Kidney epithelial cell (primary cell): ENCODE measurements around the gene RALGPS1. TPM values are rescaled to one million over a fixed set of nuclear protein-coding genes. Genes with fewer than 3 reads are reported as not detected.
A peak's percentile ranks its signal among the peaks of the same experiment; 100 is the strongest.

ENCODE experiments used
- DNase-seq: peaks from one replicate; pipeline ENCODE4 v3.0.0-alpha.2; 2010; ENCODE audit warnings: low read depth
- H3K27me3 ChIP-seq: 2 replicates; pipeline ENCODE4 v1.6.0; 2011; ENCODE audit warnings: low read length; ENCODE audit not compliant: control insufficient read depth, insufficient read depth
- H3K36me3 ChIP-seq: 2 replicates; pipeline ENCODE4 v1.5.1; 2011; ENCODE audit warnings: low read length; ENCODE audit not compliant: control insufficient read depth, insufficient read depth
- H3K4me3 ChIP-seq: 2 replicates; pipeline ENCODE4 v1.5.1; 2011; ENCODE audit warnings: low read depth, mild to moderate bottlenecking, control low read depth, low read length
- total RNA-seq: library from RNA; depleted of rRNA; stranded (reverse); fragments of >200 nt; gene quantifications from 2 replicates; pipeline ENCODE4 v1.2.3, GENCODE V29; 2015
- TF ChIP-seq, protein P1 (sequence below): IDR thresholded peaks from 2 replicates; pipeline ENCODE4 v1.5.1; 2011; ENCODE audit warnings: mild to moderate bottlenecking, moderate library complexity, low read length, control low read depth, inconsistent platforms; ENCODE audit not compliant: insufficient read depth, poor library complexity, severe bottlenecking

RALGPS1 gene
- total RNA-seq, 1 donor from 2014 or later: 5.6 TPM

DNA sequence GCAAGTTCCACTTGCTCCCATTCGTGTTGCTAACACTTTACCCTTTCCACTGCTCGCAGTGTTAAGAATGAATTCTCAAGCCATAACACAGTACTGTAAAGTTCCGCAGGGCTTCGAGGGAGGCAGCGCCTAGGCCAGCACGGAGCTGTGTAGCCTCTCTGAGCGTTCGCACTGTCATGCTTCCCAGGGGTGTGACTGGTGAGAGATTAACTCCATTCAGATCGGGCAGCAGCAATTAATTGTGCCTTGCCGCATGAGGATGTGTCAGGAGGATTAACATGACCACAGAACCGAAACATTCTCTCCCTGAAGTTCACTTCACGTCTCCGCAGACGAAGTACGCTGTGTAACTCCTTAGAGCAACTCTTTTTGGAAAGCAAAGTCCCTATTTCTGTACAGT, 30.9 kb upstream of the RALGPS1 start:
- DNase-seq: peak; percentile 32
- TF ChIP-seq, protein P1, sequence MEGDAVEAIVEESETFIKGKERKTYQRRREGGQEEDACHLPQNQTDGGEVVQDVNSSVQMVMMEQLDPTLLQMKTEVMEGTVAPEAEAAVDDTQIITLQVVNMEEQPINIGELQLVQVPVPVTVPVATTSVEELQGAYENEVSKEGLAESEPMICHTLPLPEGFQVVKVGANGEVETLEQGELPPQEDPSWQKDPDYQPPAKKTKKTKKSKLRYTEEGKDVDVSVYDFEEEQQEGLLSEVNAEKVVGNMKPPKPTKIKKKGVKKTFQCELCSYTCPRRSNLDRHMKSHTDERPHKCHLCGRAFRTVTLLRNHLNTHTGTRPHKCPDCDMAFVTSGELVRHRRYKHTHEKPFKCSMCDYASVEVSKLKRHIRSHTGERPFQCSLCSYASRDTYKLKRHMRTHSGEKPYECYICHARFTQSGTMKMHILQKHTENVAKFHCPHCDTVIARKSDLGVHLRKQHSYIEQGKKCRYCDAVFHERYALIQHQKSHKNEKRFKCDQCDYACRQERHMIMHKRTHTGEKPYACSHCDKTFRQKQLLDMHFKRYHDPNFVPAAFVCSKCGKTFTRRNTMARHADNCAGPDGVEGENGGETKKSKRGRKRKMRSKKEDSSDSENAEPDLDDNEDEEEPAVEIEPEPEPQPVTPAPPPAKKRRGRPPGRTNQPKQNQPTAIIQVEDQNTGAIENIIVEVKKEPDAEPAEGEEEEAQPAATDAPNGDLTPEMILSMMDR: no peak
- no peaks in the 10 kb centered on the region for H3K27me3 ChIP-seq
- H3K36me3 ChIP-seq: peaks cover 1% of the 10 kb centered on the region
- H3K4me3 ChIP-seq: no peak overlapping the region

DNA sequence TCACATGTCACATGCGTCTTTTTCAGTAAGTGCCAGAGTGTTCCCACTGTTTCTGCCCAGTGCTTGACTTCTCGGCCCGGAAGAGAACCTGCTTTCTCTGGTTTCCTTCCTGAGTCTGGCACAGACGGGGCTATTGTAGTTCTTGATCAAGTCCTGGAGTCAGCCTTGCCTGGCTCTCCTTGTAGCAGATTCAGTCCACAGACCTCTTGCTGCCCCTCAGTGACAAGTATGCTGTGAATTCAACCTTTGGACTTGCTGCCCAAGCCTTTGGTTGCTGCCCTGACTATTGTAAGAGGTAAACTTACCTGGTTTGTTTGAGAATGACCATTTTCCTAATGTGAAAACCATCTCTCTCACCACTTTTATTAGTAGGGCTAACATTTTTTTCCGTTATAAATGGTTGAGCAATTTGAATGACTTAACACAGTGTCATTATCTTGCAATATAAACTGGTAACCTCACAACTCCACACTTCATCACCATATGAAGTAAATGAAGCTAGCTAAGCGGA, 29.4 kb upstream of the RALGPS1 start:
- TF ChIP-seq, protein P1: no peak
- no peak for DNase-seq
- Histone ChIP-seq H3K4me3 (no peak overlapping the region), H3K27me3 (no peaks in the 10 kb centered on the region), H3K36me3 (peaks cover under 1% of the 10 kb centered on the region)

DNA sequence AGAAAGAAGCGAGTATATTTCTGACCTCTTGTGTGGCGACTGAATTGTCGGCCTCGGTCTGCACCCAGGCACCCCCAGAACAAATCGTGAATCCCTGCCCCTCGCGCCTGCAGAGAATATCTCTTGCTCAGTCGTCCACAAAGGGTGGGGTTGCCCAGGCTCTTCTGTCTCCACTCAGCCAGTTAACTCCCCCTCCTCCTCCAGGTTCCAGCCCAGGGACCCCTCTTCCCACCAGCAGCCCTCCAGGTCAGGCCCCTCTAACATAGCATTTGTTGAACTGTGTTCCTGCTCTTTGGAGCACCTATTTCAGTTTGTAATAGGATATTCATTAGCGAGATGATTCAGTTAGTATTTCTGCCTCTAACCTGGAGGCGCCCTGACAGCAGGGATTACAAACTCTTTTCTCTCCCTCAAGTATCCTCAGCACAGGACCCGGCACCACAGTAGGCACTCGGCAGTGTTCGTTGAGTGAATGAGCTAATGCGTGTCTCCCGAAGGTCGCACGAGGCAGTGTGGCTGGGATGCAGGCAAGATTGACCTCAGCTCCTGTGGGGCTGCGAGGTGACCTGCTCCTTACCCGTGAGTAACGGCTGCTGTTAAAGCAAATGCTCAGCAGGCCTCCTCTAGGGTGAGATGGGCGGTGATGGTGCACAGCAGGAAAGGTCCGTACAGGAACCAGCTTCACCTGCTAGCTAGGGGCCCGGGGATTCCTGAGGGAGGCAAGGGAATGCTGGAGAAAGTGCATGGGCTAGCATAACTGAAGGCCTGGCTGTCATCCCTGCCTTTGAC, 28.4 kb upstream of the RALGPS1 start:
- H3K4me3 ChIP-seq: no peak overlapping the region
- TF ChIP-seq, protein P1: no peak
- no peak for DNase-seq
- no peaks in the 10 kb centered on the region for H3K27me3 ChIP-seq
- no peaks in the 10 kb centered on the region for H3K36me3 ChIP-seq

DNA sequence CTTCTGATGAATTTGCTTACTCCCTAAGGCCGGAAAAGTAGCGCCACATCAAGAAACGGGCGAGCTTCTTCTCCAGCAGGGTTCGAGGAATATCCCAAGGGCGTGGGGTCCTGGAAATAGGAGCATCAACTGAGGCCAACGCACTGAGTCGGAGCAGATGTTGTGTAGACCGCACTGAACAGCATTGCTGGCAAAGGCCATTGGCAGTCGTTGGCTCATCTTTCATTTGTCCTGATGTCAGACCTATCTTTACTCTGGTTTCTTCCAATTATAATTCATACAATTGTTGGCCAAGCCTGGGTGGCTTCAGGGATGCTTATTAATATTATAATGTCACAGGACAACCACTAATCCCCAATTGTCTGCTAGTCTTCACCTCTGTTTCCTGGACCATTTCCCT, 27.7 kb upstream of the RALGPS1 start:
- Histone ChIP-seq H3K36me3 (no peaks in the 10 kb centered on the region), H3K4me3 (no peak overlapping the region), H3K27me3 (no peaks in the 10 kb centered on the region)
- TF ChIP-seq, protein P1: no peak
- no peak for DNase-seq

DNA sequence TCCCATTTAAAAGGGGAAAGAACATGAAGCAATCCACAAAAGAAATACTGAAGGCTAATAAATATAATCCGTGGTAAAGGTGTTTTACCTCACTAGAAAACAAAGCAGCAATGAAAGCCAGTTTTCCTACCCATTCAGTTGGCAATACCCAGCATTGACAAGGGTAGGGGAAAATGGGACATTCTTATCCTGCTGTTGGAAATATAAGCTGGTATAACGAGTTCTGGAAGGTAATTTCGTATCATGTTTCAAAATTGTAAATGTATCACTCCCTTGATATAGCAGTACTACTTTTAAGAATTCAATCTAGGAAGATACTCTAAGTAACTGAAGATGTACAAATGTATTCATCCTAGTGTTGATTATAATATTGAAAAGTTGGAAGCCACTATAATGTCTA, 22.9 kb upstream of the RALGPS1 start:
- Histone ChIP-seq H3K36me3 (no peaks in the 10 kb centered on the region), H3K4me3 (no peak overlapping the region), H3K27me3 (no peaks in the 10 kb centered on the region)
- TF ChIP-seq, protein P1: no peak
- DNase-seq: no peak

DNA sequence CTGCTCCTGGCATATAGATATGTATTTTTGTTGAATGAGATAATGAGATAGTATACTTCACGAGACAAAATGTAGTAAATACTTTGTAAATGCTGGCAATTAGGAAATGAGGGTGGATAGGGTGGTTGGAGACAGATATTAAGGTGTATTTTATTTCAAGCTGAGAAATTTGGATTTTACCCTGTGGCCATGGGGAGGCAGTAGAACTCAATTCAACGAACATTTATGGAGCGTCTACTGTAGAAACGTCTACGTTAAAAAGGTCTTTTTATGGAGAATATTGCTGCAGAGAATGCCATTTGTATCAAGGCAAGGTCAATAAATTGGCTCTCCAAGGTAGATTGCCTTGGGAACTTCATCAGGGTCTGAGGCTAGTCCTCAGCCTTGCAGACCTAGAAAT, 21.5 kb upstream of the RALGPS1 start:
- H3K4me3 ChIP-seq: no peak overlapping the region
- no peaks in the 10 kb centered on the region for H3K27me3 ChIP-seq
- H3K36me3 ChIP-seq: no peaks in the 10 kb centered on the region
- DNase-seq: no peak
- TF ChIP-seq, protein P1: peak; percentile 23
